Erythroblast (primary cell): Measurements from ENCODE around the gene AIF1.

ENCODE experiments used
- GATA1 ChIP-seq: IDR thresholded peaks from 2 replicates; pipeline ENCODE4 v1.6.1; 2011; ENCODE audit warnings: low read depth, mild to moderate bottlenecking, control low read depth, low read length, moderate library complexity
- POLR2A ChIP-seq: IDR thresholded peaks from 2 replicates; pipeline ENCODE4 v1.6.1; 2011; ENCODE audit warnings: mild to moderate bottlenecking, low read length

- TF ChIP-seq POLR2A (no peak), GATA1 (no peak)
Observed at GRCh38 chr6:31597006-31597405, 18.0 kb upstream of the AIF1 start.
